ENCODE measurements around the gene RALGAPA2.

DNA sequence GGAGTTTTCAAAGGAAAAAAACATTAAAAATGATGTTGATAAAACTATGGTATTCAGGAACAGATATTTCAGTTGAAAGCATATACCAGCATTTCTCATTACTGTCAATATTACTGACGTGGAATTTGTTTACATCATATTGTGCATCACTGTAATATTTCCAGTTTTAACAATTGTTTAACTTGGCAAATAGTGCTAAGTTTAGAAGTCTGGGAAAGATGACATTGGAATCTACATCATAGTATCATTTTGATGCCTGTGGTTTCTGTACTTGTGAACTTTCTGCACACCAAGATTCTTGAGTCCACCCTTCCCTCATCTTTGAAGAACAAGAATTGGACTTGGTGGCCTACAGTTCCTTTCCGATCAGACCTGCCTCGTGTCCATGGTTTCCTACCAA lies 98.1 kb downstream of the RALGAPA2 start:
- TF ChIP-seq, protein P1, sequence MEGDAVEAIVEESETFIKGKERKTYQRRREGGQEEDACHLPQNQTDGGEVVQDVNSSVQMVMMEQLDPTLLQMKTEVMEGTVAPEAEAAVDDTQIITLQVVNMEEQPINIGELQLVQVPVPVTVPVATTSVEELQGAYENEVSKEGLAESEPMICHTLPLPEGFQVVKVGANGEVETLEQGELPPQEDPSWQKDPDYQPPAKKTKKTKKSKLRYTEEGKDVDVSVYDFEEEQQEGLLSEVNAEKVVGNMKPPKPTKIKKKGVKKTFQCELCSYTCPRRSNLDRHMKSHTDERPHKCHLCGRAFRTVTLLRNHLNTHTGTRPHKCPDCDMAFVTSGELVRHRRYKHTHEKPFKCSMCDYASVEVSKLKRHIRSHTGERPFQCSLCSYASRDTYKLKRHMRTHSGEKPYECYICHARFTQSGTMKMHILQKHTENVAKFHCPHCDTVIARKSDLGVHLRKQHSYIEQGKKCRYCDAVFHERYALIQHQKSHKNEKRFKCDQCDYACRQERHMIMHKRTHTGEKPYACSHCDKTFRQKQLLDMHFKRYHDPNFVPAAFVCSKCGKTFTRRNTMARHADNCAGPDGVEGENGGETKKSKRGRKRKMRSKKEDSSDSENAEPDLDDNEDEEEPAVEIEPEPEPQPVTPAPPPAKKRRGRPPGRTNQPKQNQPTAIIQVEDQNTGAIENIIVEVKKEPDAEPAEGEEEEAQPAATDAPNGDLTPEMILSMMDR (IDR thresholded peaks at IDR 0.05): no peak
- no peak for TF ChIP-seq POLR2AphosphoS5 (IDR thresholded peaks at IDR 0.05)
- no peak for TF ChIP-seq POLR2A (IDR thresholded peaks at IDR 0.05)

Measured in breast epithelium (tissue), 3 donors.